Occipital lobe (tissue), 2 donors: ENCODE measurements around the gene TXNDC11. TPM values are rescaled to one million over a fixed set of nuclear protein-coding genes. Genes with fewer than 3 reads are reported as not detected.

Source experiments
- DNase-seq: peaks from one replicate; lab custom pipeline; 2025; lab: John Stamatoyannopoulos, UW
- total RNA-seq: library from RNA; depleted of rRNA; stranded (reverse); fragments of >200 nt; gene quantifications from one replicate; pipeline ENCODE4 v1.2.3, GENCODE V29; 2014

Gene TXNDC11
- total RNA-seq, 1 donor from 2014 or later: 12.3 TPM

DNA sequence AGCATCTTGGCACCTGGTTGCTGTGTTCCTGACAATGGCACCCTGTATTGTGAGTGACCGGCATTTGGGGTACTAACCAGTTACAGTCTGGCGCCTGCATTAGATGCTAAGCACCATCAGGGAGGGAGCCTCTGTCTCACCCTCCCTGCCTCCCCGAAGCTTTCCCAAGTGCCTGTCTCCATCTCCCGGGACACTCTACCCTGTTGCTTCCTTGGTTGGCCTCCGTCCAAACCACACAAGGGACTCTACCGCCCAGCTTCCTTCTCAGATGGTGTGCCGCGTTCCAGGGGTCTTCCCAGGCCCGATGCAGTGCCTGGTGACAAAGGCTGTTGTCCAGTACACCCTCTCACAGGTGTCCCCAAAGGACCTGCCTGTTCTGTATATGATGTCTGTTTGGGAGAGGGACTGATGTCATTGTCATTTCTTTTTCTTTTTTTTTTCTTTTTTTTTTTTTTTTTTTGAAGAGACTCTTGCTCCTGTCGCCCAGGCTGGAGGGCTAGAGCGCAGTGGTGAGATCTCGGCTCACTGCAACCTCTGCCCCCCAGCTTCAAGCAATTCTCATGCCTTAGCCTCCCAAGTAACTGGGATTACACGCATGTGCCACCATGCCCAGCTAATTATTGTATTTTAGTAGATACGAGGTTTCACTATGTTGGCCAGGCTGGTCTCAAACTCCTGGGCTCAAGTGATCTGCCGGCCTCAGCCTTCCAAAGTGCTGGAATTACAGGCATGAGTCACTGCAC, 67.7 kb downstream of the TXNDC11 start:
- DNase-seq: no peak

- no peak for DNase-seq
Observed at GRCh38 chr16:11674001-11674817, 68.4 kb downstream of the TXNDC11 start.

DNA sequence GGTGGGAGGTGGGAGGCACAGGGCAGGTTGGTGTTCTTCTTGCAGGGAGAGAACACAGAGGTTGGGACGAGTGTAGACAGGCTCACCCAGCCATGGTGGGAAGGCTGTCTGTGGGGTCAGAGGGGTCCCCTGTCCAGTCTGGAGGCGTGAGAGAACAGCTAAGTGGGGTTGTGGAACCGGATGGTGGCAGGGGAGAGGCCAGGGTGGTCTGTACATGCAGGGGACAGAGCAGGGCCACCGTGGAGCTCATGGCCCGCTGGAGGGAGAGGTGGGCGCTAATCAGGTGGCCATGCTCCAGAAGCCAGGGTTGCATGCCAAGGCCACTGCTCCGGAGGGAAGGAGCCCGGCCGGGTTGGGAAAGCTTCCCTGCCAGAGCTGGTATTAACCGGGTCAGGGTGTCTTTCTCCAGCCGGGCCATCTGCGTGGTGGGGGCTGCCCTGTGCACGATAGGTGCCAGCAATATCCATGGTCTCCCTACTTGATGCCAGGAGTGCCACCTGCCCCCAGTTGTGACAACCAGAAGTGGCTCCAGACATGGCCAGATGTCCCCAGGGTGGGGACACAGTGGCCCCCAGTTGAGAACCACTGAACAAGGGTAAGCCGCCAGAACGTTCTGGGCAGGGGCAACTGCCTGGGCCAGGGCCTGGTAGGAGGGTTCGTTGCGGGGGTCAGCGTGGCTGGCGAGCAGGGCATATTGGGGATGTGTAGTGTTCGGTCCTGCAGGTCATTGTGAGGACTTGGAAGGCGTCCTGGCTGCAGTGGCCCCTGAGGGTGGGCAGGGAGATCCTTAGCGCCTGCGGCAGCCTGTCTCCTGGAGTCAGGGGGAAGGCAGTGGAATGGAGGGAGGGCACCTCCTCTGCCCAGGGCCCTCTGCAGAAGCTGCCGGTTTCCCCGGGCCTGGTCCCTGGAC, 69.3 kb downstream of the TXNDC11 start:
- peak; percentile 22 for DNase-seq

GRCh38 chr16:11672206-11673090, 70.2 kb downstream of the TXNDC11 start:
- DNase-seq: no peak

DNA sequence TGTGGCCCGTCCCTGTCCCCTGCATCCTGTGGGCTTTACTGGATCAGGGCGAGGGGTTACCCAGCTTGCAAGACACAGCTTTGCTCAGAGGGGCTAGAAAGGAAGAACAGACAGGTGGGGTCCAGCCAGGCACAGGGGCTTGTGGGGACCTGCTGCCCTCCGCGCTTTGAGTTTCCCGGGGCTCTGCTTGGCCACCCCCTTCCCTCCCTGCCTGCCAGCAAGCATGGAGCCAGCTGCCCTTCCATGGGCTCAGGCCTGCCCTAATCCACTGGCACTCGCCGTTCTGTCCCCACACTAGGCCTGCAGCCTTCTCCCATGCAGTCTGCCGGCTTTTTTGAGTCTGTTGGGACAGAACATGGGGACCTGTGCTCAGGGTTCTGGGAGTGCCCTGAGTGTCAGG, 71.0 kb downstream of the TXNDC11 start:
- DNase-seq: no peak

GRCh38 chr16:11671271-11671670, 71.4 kb downstream of the TXNDC11 start:
- no peak for DNase-seq

- peak; percentile 50 for DNase-seq
Observed at GRCh38 chr16:11670171-11671131, 72.2 kb downstream of the TXNDC11 start.

GRCh38 chr16:11669380-11670146, 73.1 kb downstream of the TXNDC11 start:
- DNase-seq: peak; percentile 50

DNA sequence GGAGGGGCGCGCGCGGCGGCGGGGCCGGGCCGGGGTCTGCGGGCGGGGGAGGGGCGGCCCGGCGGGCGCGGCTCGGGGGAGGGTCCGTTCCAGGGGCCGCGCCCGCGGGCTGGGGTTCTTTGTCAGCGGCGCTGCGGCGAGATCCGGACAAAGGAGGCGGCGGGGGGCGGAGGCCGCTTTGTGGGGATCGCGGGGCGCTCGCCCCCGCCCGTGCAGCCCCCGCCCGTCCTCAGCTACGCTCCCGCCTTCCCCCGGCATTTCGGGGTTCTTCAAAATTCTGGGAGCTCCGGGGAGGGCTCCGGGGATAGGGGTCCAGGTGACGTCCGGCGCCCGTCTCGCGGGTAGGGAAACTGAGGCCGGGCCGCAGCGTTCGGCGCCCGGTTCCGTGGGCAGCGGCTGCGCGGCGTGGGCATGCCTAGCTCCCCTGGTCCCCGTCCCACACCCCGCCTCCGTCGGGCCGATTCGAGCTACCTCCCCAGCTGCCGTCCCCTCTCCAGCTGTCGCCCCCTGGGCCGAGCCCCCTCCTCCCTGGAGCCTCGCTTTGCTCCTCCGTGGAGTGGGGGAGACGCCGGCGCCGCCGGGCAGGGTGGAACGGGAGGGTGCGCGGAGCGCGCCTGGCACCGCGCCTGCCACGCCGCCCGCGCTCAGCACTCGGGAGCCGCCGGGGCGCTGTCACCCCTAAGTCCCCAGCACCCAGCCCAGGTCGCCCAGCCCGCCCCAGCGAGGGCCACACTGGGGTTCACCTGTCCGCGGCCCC, 73.9 kb downstream of the TXNDC11 start:
- DNase-seq: no peak

DNA sequence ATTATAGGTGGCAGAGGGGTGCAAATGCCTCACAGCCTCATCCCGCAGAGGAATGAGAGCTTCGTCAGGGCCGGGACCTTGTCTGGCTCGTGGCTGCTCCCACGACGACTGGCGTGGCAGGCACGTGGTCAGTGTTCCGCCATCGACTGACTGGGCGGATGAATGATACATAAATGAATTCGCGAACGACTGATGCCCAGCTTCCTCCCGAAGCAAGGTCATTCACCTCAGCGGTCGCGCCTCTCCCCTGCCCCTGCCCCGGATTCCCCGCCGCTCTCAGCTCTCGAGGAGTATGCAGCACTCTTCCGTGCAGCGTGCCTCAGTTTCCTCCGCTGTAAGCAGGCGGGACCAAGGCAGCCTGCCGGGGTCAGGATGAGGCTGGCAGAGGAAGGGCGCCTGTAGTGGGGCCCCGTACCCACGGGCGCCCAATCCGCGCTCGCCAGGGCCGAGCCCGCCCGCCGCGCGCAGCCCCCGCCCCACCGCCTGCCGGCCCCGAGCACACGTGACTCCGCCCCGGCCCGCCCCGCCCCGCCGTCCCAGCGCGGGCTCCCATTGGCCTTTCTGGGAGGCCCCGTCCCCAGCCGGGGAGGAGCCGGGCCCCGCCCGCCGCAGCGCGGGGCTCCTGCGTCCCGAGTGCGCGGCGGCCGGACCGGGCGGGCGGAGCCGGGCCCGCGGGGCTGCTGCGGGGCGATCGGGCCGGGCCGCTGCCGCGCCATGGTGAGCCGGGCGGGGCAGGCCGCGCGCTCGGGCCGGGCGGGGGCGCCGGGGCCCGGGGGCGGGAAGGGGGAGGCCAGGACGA, 74.6 kb downstream of the TXNDC11 start, which contains the start of gene SNN:
SNN (plus strand) TSS at position 632 of the 799 bp plus-strand sequence. CDS start 7,605 bp downstream, outside the sequence.
- peak; percentile 80 for DNase-seq

DNA sequence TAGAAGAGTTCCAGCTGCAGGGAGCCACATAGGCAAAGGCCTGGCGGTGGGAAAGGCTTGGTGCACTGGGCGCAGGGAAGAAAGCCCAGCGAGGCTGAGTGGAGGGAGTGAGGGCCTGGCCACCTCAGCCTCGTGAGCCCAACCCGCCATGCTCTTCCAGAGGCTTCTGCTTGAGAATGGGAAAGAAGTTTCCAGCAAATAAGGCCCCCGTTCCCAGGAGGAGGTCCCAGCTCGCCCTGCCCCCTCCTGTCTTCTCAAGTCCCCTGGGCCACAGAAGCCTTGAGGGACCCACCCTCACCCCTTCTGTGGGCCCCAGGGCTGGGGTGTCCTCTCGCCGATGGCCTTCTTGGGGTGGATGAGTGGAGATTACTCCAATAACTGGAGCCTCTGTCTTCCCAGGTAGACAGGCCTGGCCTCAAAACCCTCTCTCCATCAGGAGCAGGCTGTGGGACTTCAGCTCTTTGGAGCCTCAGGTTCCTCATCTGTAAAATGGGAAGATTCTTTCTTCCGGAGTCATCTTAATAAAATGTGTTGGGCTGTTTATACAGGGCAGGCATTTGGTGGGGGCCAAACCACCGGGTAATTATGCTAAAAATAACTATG, 75.3 kb downstream of the TXNDC11 start:
- DNase-seq: no peak

DNA sequence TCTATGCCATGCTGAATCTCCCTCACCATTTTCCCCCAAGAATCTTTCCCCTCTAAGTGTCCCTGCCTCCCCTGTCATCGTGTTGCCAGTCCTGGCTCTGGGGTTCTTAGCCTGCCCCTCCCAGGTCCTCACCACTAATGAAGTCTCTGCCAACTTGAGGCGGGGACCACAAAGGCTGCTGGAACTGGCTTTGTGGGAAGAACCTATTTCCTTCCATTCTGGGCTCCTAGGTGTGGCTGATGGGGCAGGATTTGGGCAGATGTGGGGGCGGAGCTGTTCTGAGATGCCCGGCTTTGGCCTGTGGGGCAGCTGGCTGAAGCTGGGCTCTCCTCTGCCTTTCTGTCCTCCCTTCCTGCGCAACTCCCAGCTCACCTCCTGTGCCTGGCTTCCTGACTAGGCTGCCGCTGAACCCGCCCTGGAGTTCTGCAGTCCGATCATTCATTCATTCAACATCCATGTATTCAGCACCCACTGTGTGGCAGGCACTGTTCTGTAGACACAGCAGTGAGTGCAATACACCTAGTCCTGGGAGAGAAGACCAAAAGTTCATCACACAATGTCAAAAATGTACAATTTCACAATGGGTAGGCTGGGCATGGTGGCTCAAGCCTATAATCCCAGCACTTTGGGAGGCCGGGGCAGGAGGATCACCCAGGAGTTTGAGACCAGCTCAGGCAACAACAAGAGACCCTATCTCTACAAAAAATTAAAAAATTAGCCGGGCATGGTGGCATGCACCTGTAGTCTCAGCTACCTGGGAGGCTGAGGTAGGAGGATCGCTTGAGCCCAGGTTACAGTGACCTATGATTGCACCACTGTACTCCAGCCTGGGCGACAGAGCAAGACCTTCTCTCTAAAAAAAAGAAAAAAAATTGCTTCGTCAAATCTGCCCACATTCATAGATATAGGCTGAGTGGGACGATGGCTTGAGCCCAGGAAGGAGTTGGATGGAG, 76.3 kb downstream of the TXNDC11 start:
- DNase-seq: no peak

DNA sequence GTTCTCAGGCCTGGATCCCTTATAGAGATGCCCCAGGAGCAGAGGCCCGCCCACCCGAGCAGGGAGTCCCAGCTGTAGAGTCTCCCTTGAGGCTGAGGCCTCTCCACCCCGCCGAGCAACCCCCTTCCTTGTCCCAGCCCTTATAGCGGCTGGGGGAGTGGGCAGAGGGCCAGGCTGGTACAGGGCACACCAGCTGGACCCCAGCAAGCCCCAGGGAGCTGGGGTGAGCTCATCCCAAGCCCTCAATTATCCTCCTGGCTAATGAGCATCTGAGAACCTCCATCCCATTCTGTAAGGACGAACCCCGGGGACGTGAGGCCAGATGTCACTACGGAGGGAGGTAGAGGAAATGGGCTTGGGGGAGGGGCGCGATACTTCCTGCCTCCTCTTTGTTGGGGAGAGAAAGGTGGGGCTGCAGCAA, 77.6 kb downstream of the TXNDC11 start:
- DNase-seq: no peak

GRCh38 chr16:11662582-11662981, 80.1 kb downstream of the TXNDC11 start:
- DNase-seq: no peak

GRCh38 chr16:11660565-11660964, 82.1 kb downstream of the TXNDC11 start:
- DNase-seq: no peak
